OCI-LY7 (cell line): ENCODE data around the gene CA12.

Experiments used
- CTCF ChIP-seq: fragments of 200-600 bp; sonication (generic); conservative IDR thresholded peaks from 2 replicates; pipeline ENCODE4 v1.5.1; 2014; ENCODE audit warnings: mild to moderate bottlenecking, antibody characterized with exemption, low read length, moderate library complexity, mixed read lengths
- EZH2phosphoT487 ChIP-seq: fragments of 200-600 bp; sonication (generic); IDR thresholded peaks from 2 replicates; pipeline ENCODE4 v1.6.1; 2018; ENCODE audit warnings: low read depth, borderline replicate concordance, mild to moderate bottlenecking, mixed run types, antibody characterized with exemption, low read length, moderate library complexity, mixed read lengths

GRCh38 chr15:63387748-63388493 lies 6.3 kb upstream of the CA12 start:
- TF ChIP-seq CTCF (no peak), EZH2phosphoT487 (no peak)
